ENCODE data around the gene F8.
"Not testable (repeated sequence)": the region's sequence is repeated elsewhere in the genome, so short reads cannot be mapped to it uniquely, and the experiment has no call there.

The F8 gene

GRCh38 chrX:155031657-155032056, 9.1 kb upstream of the F8 start:
- no peak for DNase-seq (ENCODE audit: low read depth)

GRCh38 chrX:155028877-155029291, 6.4 kb upstream of the F8 start:
- DNase-seq (ENCODE audit: low read depth) = no peak

- DNase-seq (ENCODE audit: low read depth) = no peak
Observed at GRCh38 chrX:155028129-155028528, 5.6 kb upstream of the F8 start.

- no peak for DNase-seq (ENCODE audit: low read depth)
Observed at GRCh38 chrX:155027509-155028066, 5.1 kb upstream of the F8 start.

- peak; percentile 90 for DNase-seq (ENCODE audit: low read depth)
Observed at GRCh38 chrX:155026727-155027508, 4.4 kb upstream of the F8 start, which contains the start of gene FUNDC2. Gene FUNDC2 (plus strand): TSS chrX:155026844. CDS start chrX:155026939, 95 bp downstream.

- DNase-seq (ENCODE audit: low read depth) = no peak
Observed at GRCh38 chrX:155026420-155026726, 3.9 kb upstream of the F8 start.

GRCh38 chrX:155023907-155024833, 1.6 kb upstream of the F8 start:
- DNase-seq (ENCODE audit: low read depth) = no peak

- no peak for DNase-seq (ENCODE audit: low read depth)
Observed at GRCh38 chrX:155020591-155020990, 1.9 kb downstream of the F8 start.

GRCh38 chrX:155009994-155010472, 12.5 kb downstream of the F8 start:
- DNase-seq (ENCODE audit: low read depth) = no peak

GRCh38 chrX:155008578-155008977, 13.9 kb downstream of the F8 start:
- not testable (repeated sequence) for DNase-seq (ENCODE audit: low read depth)

GRCh38 chrX:155006913-155007671, 15.4 kb downstream of the F8 start:
- not testable (repeated sequence) for DNase-seq (ENCODE audit: low read depth)

GRCh38 chrX:155006379-155006778, 16.1 kb downstream of the F8 start:
- DNase-seq (ENCODE audit: low read depth) = not testable (repeated sequence)

- DNase-seq (ENCODE audit: low read depth) = no peak
Observed at GRCh38 chrX:155005190-155005589, 17.3 kb downstream of the F8 start.

GRCh38 chrX:155001873-155002272, 20.6 kb downstream of the F8 start:
- DNase-seq (ENCODE audit: low read depth) = no peak

GRCh38 chrX:155000841-155001240, 21.7 kb downstream of the F8 start:
- DNase-seq (ENCODE audit: low read depth) = no peak

GRCh38 chrX:154998204-154998880, 24.2 kb downstream of the F8 start:
- no peak for DNase-seq (ENCODE audit: low read depth)

GRCh38 chrX:154991476-154991875, 31.0 kb downstream of the F8 start:
- DNase-seq (ENCODE audit: low read depth) = no peak

- no peak for DNase-seq (ENCODE audit: low read depth)
Observed at GRCh38 chrX:154991039-154991438, 31.5 kb downstream of the F8 start.

GRCh38 chrX:154990496-154990895, 32.0 kb downstream of the F8 start:
- DNase-seq (ENCODE audit: low read depth) = no peak

GRCh38 chrX:154988719-154989118, 33.8 kb downstream of the F8 start:
- no peak for DNase-seq (ENCODE audit: low read depth)

GRCh38 chrX:154987940-154988339, 34.6 kb downstream of the F8 start:
- no peak for DNase-seq (ENCODE audit: low read depth)
